Body of pancreas (tissue), 4 donors: ENCODE measurements around the gene WWOX. TPM values are rescaled to one million over a fixed set of nuclear protein-coding genes. Genes with fewer than 3 reads are reported as not detected.

ENCODE experiments used
- ATAC-seq: fragments of 150-250 bp; one replicate; pipeline ENCODE4 v1.9.1; 2016
- DNase-seq, 4 donors: peaks; one replicate each; pipeline ENCODE4 v3.0.0-alpha.2; 2019
- H3K27ac ChIP-seq, 4 donors: fragments of 200-600 bp; sonication (generic); 1 replicate in 3 of 4; 2 replicates in 1 of 4; pipeline versions ENCODE4 v1.5.1 to v1.6.1; 2016 to 2019; ENCODE audit warnings: mild to moderate bottlenecking in 1 of 4, mixed read lengths in 1 of 4, moderate library complexity in 1 of 4
- H3K27me3 ChIP-seq, 2 donors: fragments of 200-600 bp; sonication (generic); one replicate each; pipeline ENCODE4 v1.6.0; 2016; ENCODE audit warnings: mild to moderate bottlenecking in 1 of 2
- H3K36me3 ChIP-seq, 2 donors: fragments of 200-600 bp; sonication (generic); replicated peaks in 1 of 2; 2 replicates each; pipeline ENCODE4 v1.5.1; 2016; ENCODE audit warnings: low read depth in 2 of 2; ENCODE audit not compliant: insufficient read depth in 1 of 2
- H3K4me1 ChIP-seq: fragments of 200-600 bp; sonication (generic); one replicate; pipeline ENCODE4 v1.6.0; 2016
- H3K4me3 ChIP-seq, 2 donors: fragments of 200-600 bp; sonication (generic); 1 replicate in 1 of 2; 2 replicates in 1 of 2; pipeline ENCODE4 v1.5.1; 2016 to 2019
- H3K9me3 ChIP-seq, 3 donors: fragments of 200-600 bp; sonication (generic); 1 replicate in 2 of 3; 2 replicates in 1 of 3; pipeline ENCODE4 v1.5.1; 2016
- CTCF ChIP-seq, 7 experiments: fragments of 450-650 bp in 4 of 7; fragments of 200-600 bp in 3 of 7; sonication (generic) in 3 of 7; IDR thresholded peaks; one replicate each; pipeline ENCODE4 v1.5.1; 2016 to 2019; ENCODE audit warnings: antibody characterized with exemption in 7 of 7
- POLR2A ChIP-seq, 3 donors: fragments of 450-650 bp; IDR thresholded peaks; one replicate each; pipeline ENCODE4 v1.6.1; 2016; ENCODE audit warnings: antibody characterized with exemption in 3 of 3, mild to moderate bottlenecking in 2 of 3
- WGBS, 2 donors: methylation state at CpG; one replicate each; pipeline ENCODE4 v1.1.5; 2017; 5-methylcytosine and 5-hydroxymethylcytosine counted together
- intact Hi-C: fragments of 100-400 bp; cut with DNase I; formaldehyde crosslinking; loops from one replicate; pipeline ENCODE4 v1.15.1; 2023
- small RNA-seq: library from RNA; depleted of rRNA; stranded (forward); fragments of <200 nt; gene quantifications from one replicate; pipeline ENCODE3, GENCODE V24; 2016
- total RNA-seq, 2 donors: library from RNA; depleted of rRNA; stranded (reverse); fragments of >200 nt; gene quantifications; one replicate each; pipeline ENCODE4 v1.1.0, GENCODE V29; 2016

WWOX gene
- total RNA-seq, 2 donors from 2014 or later, result 52.7 to 67.2 TPM

DNA sequence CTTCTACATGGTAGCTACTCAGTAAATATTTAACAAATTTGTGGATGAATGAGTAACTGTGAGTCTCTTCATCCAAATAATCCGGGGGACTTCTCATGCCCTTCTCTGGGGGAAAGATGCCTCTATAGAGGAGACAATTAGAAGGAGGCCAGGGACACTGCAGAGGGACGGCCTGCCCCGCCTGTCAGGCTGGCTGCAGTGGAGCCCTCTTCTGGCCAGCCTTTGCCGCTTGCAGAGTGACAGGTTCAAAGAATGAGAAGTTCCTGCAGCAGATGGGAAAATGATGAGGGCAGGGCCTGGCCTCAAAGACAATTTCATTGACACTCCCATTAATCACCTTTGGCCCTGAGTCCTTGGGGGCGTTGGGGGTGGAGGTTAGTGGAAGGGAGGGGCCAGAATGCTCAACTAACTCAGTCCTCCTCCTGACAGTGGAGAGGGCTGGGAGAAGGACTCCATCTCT lies 1162.1 kb downstream of the WWOX start:
- Histone ChIP-seq H3K4me1 (no peaks in the 10 kb centered on the region), H3K27ac (no peak overlapping the region), H3K4me3 (no peak overlapping the region), H3K36me3 (no peaks in the 10 kb centered on the region), H3K27me3 (no peaks in the 10 kb centered on the region), H3K9me3 (no peaks in the 10 kb centered on the region)
- no peak for ATAC-seq
- TF ChIP-seq POLR2A (IDR thresholded peaks at IDR 0.05) (no peak), CTCF (IDR thresholded peaks at IDR 0.05) (peak; percentile 6 to 43 (median 23))
- WGBS, 2 donors, result 17 to 24% methylated on average over 5 of the region's 5 CpGs
- intact Hi-C loops, result no loop called here
- peak in 3 of 4 donors; percentile 19 to 36 (median 34) for DNase-seq

GRCh38 chr16:79261944-79262552 lies 1162.6 kb downstream of the WWOX start:
- Histone ChIP-seq H3K4me1 (no peaks in the 10 kb centered on the region), H3K9me3 (no peaks in the 10 kb centered on the region), H3K27ac (no peak overlapping the region), H3K27me3 (no peaks in the 10 kb centered on the region), H3K4me3 (no peak overlapping the region), H3K36me3 (no peaks in the 10 kb centered on the region)
- no peak for TF ChIP-seq CTCF (IDR thresholded peaks at IDR 0.05)
- ATAC-seq, result no peak
- intact Hi-C loops, result no loop called here
- 73 to 79% methylated on average over 7 of the region's 7 CpGs for WGBS, 2 donors
- no peak for DNase-seq

Small RNA genes within 50 kb of the gene (small RNA-seq; reads per million reads assigned to genes)
- not detected for gene AC027279.3

Other genes starting within 250 kb of the WWOX start
- gene CLEC3A, start 77.1 kb upstream of the WWOX start, total RNA-seq, result not detected